CD4-positive, CD25-positive, alpha-beta regulatory T cell (primary cell): ENCODE measurements around the gene SLC2A4RG. TPM values are rescaled to one million over a fixed set of nuclear protein-coding genes. Genes with fewer than 3 reads are reported as not detected.

ENCODE experiments used
- ATAC-seq, 2 donors: fragments of 150-1000 bp; cut with Tn5 transposase; one replicate each; pipeline ENCODE4 v1.10.0; 2021; ENCODE audit warnings: low read depth in 2 of 2, moderate number of reproducible peaks in 2 of 2, moderate library complexity in 1 of 2
- DNase-seq, 3 donors: peaks; one replicate each; pipeline versions ENCODE4 v3.0.0 to v3.0.0-alpha.2; 2012 to 2022; ENCODE audit warnings: mixed read lengths in 1 of 3
- H3K27ac ChIP-seq: one replicate; pipeline ENCODE4 v1.7.0; 2013; ENCODE audit warnings: mild to moderate bottlenecking, low read length; ENCODE audit not compliant: insufficient read depth, poor library complexity, severe bottlenecking
- H3K27me3 ChIP-seq: one replicate; pipeline ENCODE4 v1.7.0; 2013; ENCODE audit warnings: low read length; ENCODE audit not compliant: control insufficient read depth, insufficient read depth
- H3K36me3 ChIP-seq: one replicate; pipeline ENCODE4 v1.7.0; 2013; ENCODE audit warnings: mild to moderate bottlenecking, low read length, moderate library complexity; ENCODE audit not compliant: control insufficient read depth, insufficient read depth
- H3K4me1 ChIP-seq: 2 replicates; pipeline ENCODE4 v1.7.0; 2013; ENCODE audit warnings: mild to moderate bottlenecking, low read length; ENCODE audit not compliant: insufficient read depth, control insufficient read depth, poor library complexity, severe bottlenecking
- H3K4me3 ChIP-seq: one replicate; pipeline ENCODE4 v1.7.0; 2013; ENCODE audit warnings: low read depth, mild to moderate bottlenecking, low read length, moderate library complexity
- H3K9me3 ChIP-seq, 2 experiments: 1 replicate in 1 of 2; 2 replicates in 1 of 2; pipeline ENCODE4 v1.7.0; 2013; ENCODE audit warnings: low read length in 2 of 2, mild to moderate bottlenecking in 1 of 2, moderate library complexity in 1 of 2; ENCODE audit not compliant: control insufficient read depth in 2 of 2
- H3K27ac Mint-ChIP-seq, 3 donors: one replicate each; pipeline ENCODE4 v1.8.0; 2020 to 2022; ENCODE audit warnings: mild to moderate bottlenecking in 3 of 3, mixed read lengths in 3 of 3, moderate library complexity in 2 of 3
- H3K27me3 Mint-ChIP-seq: one replicate; pipeline ENCODE4 v1.8.0; 2022; ENCODE audit warnings: mild to moderate bottlenecking, mixed read lengths
- H3K36me3 Mint-ChIP-seq: one replicate; pipeline ENCODE4 v1.8.0; 2020; ENCODE audit warnings: mixed read lengths
- H3K4me1 Mint-ChIP-seq, 4 donors: one replicate each; pipeline ENCODE4 v1.8.0; 2020 to 2022; ENCODE audit warnings: mixed read lengths in 4 of 4, mild to moderate bottlenecking in 1 of 4
- H3K4me3 Mint-ChIP-seq, 4 donors: one replicate each; pipeline ENCODE4 v1.8.0; 2020 to 2022; ENCODE audit warnings: mild to moderate bottlenecking in 4 of 4, mixed read lengths in 4 of 4, moderate library complexity in 3 of 4
- H3K9me3 Mint-ChIP-seq, 7 donors: one replicate each; pipeline ENCODE4 v1.8.0; 2020 to 2022; ENCODE audit warnings: mixed read lengths in 7 of 7, mild to moderate bottlenecking in 3 of 7, moderate library complexity in 2 of 7
- polyA plus RNA-seq, 4 donors: library from polyadenylated mRNA; unstranded; fragments of 300-500 nt; fragmentation: Illumina TruSeq; gene quantifications; one replicate each; pipeline ENCODE4 v1.2.3, GENCODE V29; 2021
- total RNA-seq: library from RNA; stranded (reverse); gene quantifications from one replicate; pipeline ENCODE4 v1.2.3, GENCODE V29; 2022

The SLC2A4RG gene
- total and polyA plus RNA-seq, 5 donors from 2014 or later, result 2.9 to 110 (median 4.8) TPM

DNA sequence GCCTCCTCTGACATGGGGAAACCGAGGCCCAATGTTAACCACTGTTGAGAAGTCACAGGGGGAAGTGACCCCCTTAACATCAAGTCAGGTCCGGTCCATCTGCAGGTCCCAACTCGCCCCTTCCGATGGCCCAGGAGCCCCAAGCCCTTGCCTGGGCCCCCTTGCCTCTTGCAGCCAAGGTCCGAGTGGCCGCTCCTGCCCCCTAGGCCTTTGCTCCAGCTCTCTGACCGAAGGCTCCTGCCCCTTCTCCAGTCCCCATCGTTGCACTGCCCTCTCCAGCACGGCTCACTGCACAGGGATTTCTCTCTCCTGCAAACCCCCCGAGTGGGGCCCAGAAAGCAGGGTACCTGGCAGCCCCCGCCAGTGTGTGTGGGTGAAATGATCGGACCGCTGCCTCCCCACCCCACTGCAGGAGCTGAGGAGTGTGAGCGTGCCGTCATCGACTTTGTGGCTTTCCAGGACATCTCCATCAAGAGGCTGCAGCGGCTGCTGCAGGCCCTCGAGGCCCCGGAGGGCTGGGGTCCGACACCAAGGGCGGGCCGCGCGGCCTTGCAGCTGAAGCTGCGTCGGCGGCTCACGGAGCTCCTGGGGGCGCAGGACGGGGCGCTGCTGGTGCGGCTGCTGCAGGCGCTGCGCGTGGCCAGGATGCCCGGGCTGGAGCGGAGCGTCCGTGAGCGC, 41.6 kb upstream of the SLC2A4RG start:
- Mint-ChIP-seq H3K4me3 (peak overlapping the region in 1 of 4 donors; percentile 24), H3K4me1 (peaks cover 0 to 13% (median 0%) of the 10 kb centered on the region in 4 donors), H3K27me3 (no peaks in the 10 kb centered on the region), H3K36me3 (no peaks in the 10 kb centered on the region), H3K9me3 (peaks cover 0 to 5% (median 0%) of the 10 kb centered on the region in 7 donors), H3K27ac (no peak overlapping the region)
- Histone ChIP-seq H3K9me3 (no peaks in the 10 kb centered on the region), H3K27ac (no peak overlapping the region), H3K4me1 (peaks cover 17% of the 10 kb centered on the region), H3K4me3 (no peak overlapping the region), H3K36me3 (no peaks in the 10 kb centered on the region), H3K27me3 (no peaks in the 10 kb centered on the region)
- ATAC-seq, result no peak
- DNase-seq, result no peak

DNA sequence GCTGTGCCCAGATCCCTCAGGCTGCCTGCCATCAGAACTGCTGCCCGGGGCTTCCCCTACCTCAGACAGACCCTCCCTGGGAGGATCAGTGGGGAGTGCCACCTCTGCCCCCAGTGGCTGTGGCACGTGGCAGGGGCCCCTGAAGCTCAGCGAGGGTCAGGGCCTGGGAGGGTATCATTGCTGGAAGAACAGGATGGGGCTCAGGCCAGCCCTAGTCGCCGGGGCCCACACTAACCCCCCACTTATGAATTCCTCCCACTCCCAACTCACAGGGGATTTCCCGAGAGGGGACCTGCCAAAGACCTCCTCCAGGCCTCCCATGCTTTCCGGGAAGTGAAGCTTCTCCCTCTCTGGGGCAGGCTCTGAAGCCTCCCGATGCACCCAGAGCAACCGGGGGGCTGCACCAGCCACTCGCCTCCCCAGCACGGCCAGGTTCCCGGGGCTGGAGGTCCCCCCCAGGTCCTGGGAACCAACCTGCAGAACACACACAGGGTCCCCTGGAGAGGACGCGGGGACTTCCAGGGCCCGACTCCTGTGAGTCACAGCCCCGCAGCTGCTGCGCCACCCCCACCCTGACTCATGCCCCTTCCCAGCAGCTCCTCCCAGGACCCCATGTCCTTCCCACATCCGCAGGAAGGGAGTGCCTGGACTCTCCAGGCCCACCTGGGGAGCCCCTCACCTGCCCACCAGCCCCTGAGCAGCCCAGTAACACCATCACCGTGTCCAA, 40.7 kb upstream of the SLC2A4RG start:
- H3K27me3 Mint-ChIP-seq, result no peaks in the 10 kb centered on the region
- Histone ChIP-seq H3K27ac (no peak overlapping the region), H3K27me3 (no peaks in the 10 kb centered on the region), H3K36me3 (peaks cover 2% of the 10 kb centered on the region), H3K4me1 (peaks cover 17% of the 10 kb centered on the region), H3K9me3 (no peaks in the 10 kb centered on the region), H3K4me3 (no peak overlapping the region)
- no peak for DNase-seq
- ATAC-seq, result peak in 1 of 2 donors; percentile 22
- H3K27ac Mint-ChIP-seq, result peak overlapping the region in 2 of 3 donors; percentile 59 to 63
- peaks cover 0 to 2% (median 0%) of the 10 kb centered on the region in 7 donors for H3K9me3 Mint-ChIP-seq
- peaks cover 0 to 14% (median 0%) of the 10 kb centered on the region in 4 donors for H3K4me1 Mint-ChIP-seq
- H3K36me3 Mint-ChIP-seq, result no peaks in the 10 kb centered on the region
- no peak overlapping the region for H3K4me3 Mint-ChIP-seq

DNA sequence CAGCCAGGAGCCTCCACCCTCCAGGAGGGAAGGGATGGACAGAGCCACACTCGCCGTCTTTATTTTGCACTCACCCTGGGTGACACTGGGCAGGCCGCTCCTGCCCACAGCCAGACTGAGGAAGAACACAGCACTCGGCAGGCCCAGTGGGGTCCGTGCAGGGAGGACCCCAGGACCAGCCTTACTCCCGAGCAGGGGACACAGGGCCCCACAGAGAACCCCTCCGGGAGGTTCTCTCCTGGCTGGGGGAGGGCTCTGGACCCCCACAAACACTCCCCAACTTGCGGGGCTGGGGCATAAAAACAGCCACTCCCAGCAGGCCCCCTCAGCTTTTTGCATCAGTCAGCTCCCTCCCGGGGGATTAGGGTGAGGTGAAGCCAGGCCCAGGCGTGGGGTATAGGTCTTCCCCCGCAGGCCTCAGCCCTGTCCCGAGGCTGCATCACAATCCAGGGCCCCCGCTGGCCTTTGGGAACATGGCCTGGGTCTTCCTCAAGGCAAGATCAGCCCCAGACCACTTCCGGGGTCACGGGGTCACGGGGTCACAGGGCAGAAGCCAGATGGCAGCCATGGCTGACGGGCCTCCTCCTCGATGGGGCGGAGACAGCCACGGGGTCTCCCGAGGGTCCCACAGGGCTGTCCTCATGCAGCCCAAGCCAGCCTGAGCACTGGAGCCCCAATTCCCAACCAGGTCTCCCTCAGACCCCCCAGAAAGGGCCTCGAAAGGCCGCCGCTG, 39.9 kb upstream of the SLC2A4RG start:
- H3K27me3 ChIP-seq, result no peaks in the 10 kb centered on the region
- H3K9me3 ChIP-seq, result no peaks in the 10 kb centered on the region
- Mint-ChIP-seq H3K4me1 (peaks cover 0 to 14% (median 0%) of the 10 kb centered on the region in 4 donors), H3K4me3 (no peak overlapping the region), H3K9me3 (peaks cover 0 to 2% (median 0%) of the 10 kb centered on the region in 7 donors), H3K27me3 (no peaks in the 10 kb centered on the region), H3K36me3 (no peaks in the 10 kb centered on the region), H3K27ac (peak overlapping the region in 2 of 3 donors; percentile 59 to 60)
- DNase-seq, result no peak
- H3K27ac ChIP-seq, result no peak overlapping the region
- peaks cover 17% of the 10 kb centered on the region for H3K4me1 ChIP-seq
- H3K4me3 ChIP-seq, result no peak overlapping the region
- ATAC-seq, result no peak
- peaks cover 7% of the 10 kb centered on the region for H3K36me3 ChIP-seq

DNA sequence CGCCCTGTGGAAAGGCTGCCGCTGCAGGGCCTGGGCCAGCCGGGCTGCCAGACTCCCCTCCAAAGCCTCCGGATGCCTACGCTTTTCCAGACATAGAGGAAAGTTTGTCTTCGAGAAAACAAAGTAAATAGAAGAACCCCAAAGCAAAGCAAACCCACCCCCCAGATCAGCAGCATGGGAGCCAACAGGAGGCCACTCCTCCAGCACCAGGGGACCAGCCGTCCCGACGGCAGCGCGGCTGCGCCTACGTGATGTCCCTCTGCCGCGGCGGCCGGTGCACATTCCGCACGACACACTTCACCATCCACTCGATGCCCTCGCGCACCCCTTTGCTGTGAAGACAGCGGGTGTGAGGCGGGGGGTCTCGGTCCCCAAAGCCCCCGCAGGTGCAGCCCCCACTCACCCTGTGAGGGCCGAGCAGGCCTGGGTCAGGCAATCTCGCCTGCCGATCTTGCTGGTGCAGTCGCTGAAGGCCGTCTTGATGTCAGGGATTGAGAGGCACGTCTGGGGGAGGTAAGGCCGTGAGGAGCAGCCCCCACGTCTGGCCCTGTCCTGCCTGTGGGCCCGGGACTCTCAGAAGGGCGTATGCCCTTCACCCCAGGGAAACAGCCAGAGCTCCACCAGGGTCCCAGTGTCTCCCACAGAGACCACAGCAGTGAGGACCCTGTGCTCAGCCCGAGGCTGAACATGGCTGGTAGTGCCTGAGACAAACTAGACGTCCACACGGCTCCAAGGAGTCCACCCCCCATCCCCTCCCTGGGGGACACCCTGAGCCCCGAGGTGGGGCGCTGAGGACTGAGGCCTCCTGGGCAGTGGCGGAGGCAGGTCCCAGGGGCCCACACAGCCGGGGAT, 39.2 kb upstream of the SLC2A4RG start:
- H3K27ac ChIP-seq, result no peak overlapping the region
- no peaks in the 10 kb centered on the region for H3K9me3 ChIP-seq
- peaks cover 0 to 18% (median 4%) of the 10 kb centered on the region in 4 donors for H3K4me1 Mint-ChIP-seq
- H3K9me3 Mint-ChIP-seq, result peaks cover 0 to 2% (median 0%) of the 10 kb centered on the region in 7 donors
- H3K36me3 ChIP-seq, result peaks cover 14% of the 10 kb centered on the region
- no peak overlapping the region for H3K4me3 ChIP-seq
- DNase-seq (no peak), ATAC-seq (no peak)
- peak overlapping the region in 1 of 3 donors; percentile 66 for H3K27ac Mint-ChIP-seq
- H3K27me3 Mint-ChIP-seq, result no peaks in the 10 kb centered on the region
- no peaks in the 10 kb centered on the region for H3K27me3 ChIP-seq
- peaks cover 4% of the 10 kb centered on the region for H3K36me3 Mint-ChIP-seq
- no peak overlapping the region for H3K4me3 Mint-ChIP-seq
- H3K4me1 ChIP-seq, result peaks cover 17% of the 10 kb centered on the region

DNA sequence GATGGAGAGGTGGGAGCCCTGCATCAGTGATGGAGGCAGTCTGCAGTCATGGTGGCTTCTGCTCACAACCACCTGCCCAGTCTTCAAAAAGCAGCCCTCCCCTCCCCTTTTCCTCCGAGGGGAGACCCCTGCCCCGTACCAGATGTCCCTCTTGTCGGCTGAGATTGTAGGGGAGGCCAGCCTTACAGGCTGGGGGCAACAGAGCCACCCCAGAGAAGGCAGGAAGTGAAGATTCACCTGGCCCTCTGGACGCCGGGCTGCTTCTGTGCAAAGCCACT, 38.6 kb upstream of the SLC2A4RG start:
- Mint-ChIP-seq H3K4me3 (no peak overlapping the region), H3K27ac (no peak overlapping the region), H3K9me3 (peaks cover 0 to 2% (median 0%) of the 10 kb centered on the region in 7 donors), H3K36me3 (peaks cover 4% of the 10 kb centered on the region), H3K4me1 (peaks cover 0 to 22% (median 4%) of the 10 kb centered on the region in 4 donors), H3K27me3 (no peaks in the 10 kb centered on the region)
- ATAC-seq, result no peak
- no peak for DNase-seq
- Histone ChIP-seq H3K36me3 (peaks cover 20% of the 10 kb centered on the region), H3K4me3 (no peak overlapping the region), H3K27me3 (no peaks in the 10 kb centered on the region), H3K27ac (no peak overlapping the region), H3K9me3 (no peaks in the 10 kb centered on the region), H3K4me1 (peaks cover 18% of the 10 kb centered on the region)

DNA sequence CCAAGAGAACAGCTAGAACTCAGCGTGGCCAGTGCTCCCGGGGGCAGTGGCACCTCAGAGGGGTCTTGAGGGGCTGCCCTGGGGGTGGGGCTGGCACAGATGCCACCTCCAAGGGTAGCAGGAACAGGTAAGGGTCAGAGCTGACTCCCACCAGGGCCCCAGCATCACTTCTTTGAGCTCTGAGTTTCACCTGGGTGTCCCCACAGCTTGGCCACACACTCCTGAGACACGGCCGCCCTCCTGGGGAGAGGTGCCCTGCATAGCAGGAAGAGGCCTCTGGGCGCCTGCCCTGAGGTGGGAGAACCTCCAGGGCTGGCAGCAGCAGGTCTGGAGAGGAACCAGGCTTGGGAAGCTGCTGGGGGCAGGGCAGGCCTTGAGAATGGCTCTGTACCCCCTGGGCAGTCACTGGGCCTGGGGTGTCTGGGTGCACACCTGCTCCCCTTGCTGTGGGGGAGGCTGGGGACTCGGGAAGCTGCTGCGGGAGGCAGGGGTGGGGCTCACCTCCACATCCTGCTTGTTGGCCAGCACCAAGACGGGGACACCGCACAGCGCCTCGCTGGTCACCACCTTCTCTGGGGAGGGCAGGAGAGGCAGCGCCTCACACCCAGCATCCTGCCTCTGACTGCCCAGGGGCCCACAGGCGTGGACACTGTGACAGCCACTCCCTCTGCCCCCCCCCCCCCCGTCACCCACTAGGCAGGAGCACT, 38.1 kb upstream of the SLC2A4RG start:
- no peak overlapping the region for H3K27ac Mint-ChIP-seq
- peaks cover 4% of the 10 kb centered on the region for H3K36me3 Mint-ChIP-seq
- Histone ChIP-seq H3K4me1 (peaks cover 18% of the 10 kb centered on the region), H3K27ac (no peak overlapping the region), H3K9me3 (no peaks in the 10 kb centered on the region), H3K4me3 (no peak overlapping the region), H3K27me3 (no peaks in the 10 kb centered on the region), H3K36me3 (peaks cover 24% of the 10 kb centered on the region)
- no peak for DNase-seq
- no peak overlapping the region for H3K4me3 Mint-ChIP-seq
- no peak for ATAC-seq
- no peaks in the 10 kb centered on the region for H3K9me3 Mint-ChIP-seq
- peaks cover 0 to 20% (median 5%) of the 10 kb centered on the region in 4 donors for H3K4me1 Mint-ChIP-seq
- no peaks in the 10 kb centered on the region for H3K27me3 Mint-ChIP-seq
